ENCODE data around the gene FAM53A. TPM values are rescaled to one million over a fixed set of nuclear protein-coding genes. Genes with fewer than 3 reads are reported as not detected.

The FAM53A gene
- total and polyA plus RNA-seq, 2 of the 13 experiments (the other 11 are each of a cell fraction or from before 2014, with no cell fraction given) = 0.48 to 1.1 TPM

DNA sequence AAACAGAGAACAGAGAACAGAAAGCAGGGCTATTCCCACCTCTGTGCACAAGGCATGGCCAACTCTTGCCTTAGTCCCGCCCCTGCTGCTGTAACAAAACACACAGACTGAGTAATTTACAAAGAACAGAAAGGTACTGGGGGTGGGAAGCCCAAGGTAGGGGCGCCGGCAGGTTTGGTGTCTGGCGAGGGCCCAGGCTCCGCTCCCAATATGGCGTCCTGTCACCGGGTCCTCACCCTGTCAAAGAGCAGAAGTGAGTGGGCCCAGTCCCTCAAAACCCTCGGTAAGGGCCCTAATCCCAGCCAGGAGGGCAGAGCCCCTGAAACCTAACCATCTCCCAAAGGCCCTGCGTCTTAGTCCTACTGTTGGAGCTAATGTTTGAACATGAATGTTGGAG is 71.0 kb downstream of the FAM53A start (continued):
- TF ChIP-seq, protein P1, sequence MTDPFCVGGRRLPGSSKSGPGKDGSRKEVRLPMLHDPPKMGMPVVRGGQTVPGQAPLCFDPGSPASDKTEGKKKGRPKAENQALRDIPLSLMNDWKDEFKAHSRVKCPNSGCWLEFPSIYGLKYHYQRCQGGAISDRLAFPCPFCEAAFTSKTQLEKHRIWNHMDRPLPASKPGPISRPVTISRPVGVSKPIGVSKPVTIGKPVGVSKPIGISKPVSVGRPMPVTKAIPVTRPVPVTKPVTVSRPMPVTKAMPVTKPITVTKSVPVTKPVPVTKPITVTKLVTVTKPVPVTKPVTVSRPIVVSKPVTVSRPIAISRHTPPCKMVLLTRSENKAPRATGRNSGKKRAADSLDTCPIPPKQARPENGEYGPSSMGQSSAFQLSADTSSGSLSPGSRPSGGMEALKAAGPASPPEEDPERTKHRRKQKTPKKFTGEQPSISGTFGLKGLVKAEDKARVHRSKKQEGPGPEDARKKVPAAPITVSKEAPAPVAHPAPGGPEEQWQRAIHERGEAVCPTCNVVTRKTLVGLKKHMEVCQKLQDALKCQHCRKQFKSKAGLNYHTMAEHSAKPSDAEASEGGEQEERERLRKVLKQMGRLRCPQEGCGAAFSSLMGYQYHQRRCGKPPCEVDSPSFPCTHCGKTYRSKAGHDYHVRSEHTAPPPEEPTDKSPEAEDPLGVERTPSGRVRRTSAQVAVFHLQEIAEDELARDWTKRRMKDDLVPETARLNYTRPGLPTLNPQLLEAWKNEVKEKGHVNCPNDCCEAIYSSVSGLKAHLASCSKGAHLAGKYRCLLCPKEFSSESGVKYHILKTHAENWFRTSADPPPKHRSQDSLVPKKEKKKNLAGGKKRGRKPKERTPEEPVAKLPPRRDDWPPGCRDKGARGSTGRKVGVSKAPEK (CRISPR knock-in tag; IDR thresholded peaks at IDR 0.05; ENCODE audit: borderline replicate concordance) = no peak
- TF ChIP-seq HNRNPL (IDR thresholded peaks at IDR 0.05; ENCODE audit: low read depth, low read length) = no peak

DNA sequence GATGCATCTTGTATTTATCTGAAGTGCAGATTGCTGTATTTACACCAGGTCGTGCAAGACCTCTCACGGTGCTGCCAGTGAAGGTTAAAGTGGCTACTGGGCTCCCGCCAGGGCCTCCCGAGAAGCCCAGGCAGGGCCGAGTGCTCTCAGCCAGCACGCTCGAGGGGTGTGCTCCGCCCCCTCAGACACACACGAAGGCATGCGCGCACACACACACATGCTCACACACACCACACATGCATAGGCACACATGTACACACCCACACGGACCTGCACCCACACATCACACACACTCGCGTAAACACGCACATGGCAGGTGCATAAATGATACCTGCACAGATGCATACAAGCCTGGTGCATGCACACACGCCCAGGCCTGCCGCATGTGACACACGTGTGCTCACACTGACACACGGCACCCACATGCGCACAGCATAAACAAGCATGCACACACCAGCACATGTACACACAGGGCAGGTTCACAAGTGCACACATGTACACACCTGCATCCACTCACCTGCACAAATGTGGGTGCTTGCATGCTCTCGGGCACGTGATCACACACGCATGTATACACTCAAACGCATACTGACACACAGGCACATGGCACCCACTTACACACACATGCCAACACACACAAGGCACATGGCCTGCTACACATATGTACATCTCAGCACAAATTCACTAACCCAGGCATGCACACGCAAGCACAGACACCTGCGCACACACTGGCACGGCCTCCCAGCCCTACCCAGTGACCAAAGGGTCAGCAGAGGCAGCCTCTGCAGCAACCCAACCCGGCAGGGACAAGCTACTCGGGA is 71.6 kb downstream of the FAM53A start:
- CTCF ChIA-PET (ENCODE audit: low intra/inter-chr PET ratio, low total read pairs) = no interaction called here
- Histone ChIP-seq H3K27me3 (ENCODE audit: control insufficient read depth in 1 of 2, insufficient read depth in 2 of 2, low read length in 2 of 2) (peaks cover 10 to 39% of the 10 kb centered on the region in 2 experiments; a peak in 4 of 5 replicates), H2AFZ (ENCODE audit: low read length) (no peak overlapping the region), H3K4me2 (ENCODE audit: low read depth, low read length) (no peak overlapping the region), H3K79me2 (ENCODE audit: insufficient read depth, low read length) (no peaks in the 10 kb centered on the region), H3K9me3 (ENCODE audit: low read length) (no peaks in the 10 kb centered on the region), H3K4me1 (ENCODE audit: insufficient read depth, low read length) (no peaks in the 10 kb centered on the region), H3K9ac (ENCODE audit: insufficient read depth, low read depth, low read length) (no peak overlapping the region), H3K36me3 (replicated peaks in 1 of 2; ENCODE audit: control insufficient read depth in 1 of 2, insufficient read depth in 2 of 2, low read length in 2 of 2) (no peaks in the 10 kb centered on the region), H3K4me3 (replicated peaks in 1 of 3; ENCODE audit: insufficient read depth in 1 of 3, low read depth in 2 of 3, low read length in 3 of 3) (no peak overlapping the region), H4K20me1 (ENCODE audit: insufficient read depth, low read length) (no peaks in the 10 kb centered on the region), H3K27ac (ENCODE audit: extremely low read length, insufficient read depth, low read length) (no peak overlapping the region)
- in situ Hi-C loops (cut with HindIII; ENCODE audit: extremely low pct_ligation_motif_present, low pct_unique_long_range_greater_than_20kb) = no loop called here
- TF ChIP-seq, protein P2, sequence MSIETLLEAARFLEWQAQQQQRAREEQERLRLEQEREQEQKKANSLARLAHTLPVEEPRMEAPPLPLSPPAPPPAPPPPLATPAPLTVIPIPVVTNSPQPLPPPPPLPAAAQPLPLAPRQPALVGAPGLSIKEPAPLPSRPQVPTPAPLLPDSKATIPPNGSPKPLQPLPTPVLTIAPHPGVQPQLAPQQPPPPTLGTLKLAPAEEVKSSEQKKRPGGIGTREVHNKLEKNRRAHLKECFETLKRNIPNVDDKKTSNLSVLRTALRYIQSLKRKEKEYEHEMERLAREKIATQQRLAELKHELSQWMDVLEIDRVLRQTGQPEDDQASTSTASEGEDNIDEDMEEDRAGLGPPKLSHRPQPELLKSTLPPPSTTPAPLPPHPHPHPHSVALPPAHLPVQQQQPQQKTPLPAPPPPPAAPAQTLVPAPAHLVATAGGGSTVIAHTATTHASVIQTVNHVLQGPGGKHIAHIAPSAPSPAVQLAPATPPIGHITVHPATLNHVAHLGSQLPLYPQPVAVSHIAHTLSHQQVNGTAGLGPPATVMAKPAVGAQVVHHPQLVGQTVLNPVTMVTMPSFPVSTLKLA (IDR thresholded peaks at IDR 0.05) = peak; percentile 100
- no peak for TF ChIP-seq SALL2 (CRISPR knock-in tag; IDR thresholded peaks at IDR 0.05)
- intact Hi-C loops (cut with micrococcal nuclease; ENCODE audit: unreplicated experiment) = no loop called here
- POLR2A ChIA-PET = no interaction called here
- DNase-seq (ENCODE audit: low spot score) = no peak
- no peak for ATAC-seq
- FAIRE-seq = no peak
- BruUV-seq (replicated peaks) = no TSS peak
- 57% methylated on average over 16 of the region's 29 CpGs for WGBS (ENCODE audit: low lambda C conversion rate)

Data from HepG2 (cell line).